Left ventricle myocardium inferior (tissue), 1 donor: ENCODE measurements around the gene GJD4. TPM values are rescaled to one million over a fixed set of nuclear protein-coding genes. Genes with fewer than 3 reads are reported as not detected.

Experiments used
- DNase-seq: peaks from one replicate; pipeline ENCODE4 v3.0.0-alpha.2; 2020
- H3K27ac ChIP-seq: fragments of 200-600 bp; replicated peaks from 2 replicates; pipeline ENCODE4 v1.8.0; 2021
- H3K27me3 ChIP-seq: fragments of 200-600 bp; 2 replicates; pipeline ENCODE4 v1.8.0; 2021; ENCODE audit warnings: low read depth
- H3K36me3 ChIP-seq: fragments of 200-600 bp; 2 replicates; pipeline ENCODE4 v1.8.0; 2021
- H3K4me1 ChIP-seq: fragments of 200-600 bp; 2 replicates; pipeline ENCODE4 v1.8.0; 2021
- H3K4me3 ChIP-seq: fragments of 200-600 bp; 2 replicates; pipeline ENCODE4 v1.8.0; 2021; ENCODE audit warnings: mild to moderate bottlenecking, moderate library complexity
- H3K9me3 ChIP-seq: fragments of 200-600 bp; replicated peaks from 2 replicates; pipeline ENCODE4 v1.8.0; 2021
- intact Hi-C: fragments of 100-400 bp; cut with micrococcal nuclease; formaldehyde crosslinking; loops from one replicate; pipeline ENCODE4 v1.11.0; 2022
- total RNA-seq: library from RNA; stranded (reverse); fragmentation: NEBNext Ultra II Directional; extraction: Animal tissue kit (Norgen Biotek cat#: 25700); gene quantifications from one replicate; pipeline ENCODE4 v1.2.1, GENCODE V29; 2021
- TF ChIP-seq, protein P1 (sequence below): fragments of 200-600 bp; IDR thresholded peaks from 2 replicates; pipeline ENCODE4 v1.8.0; 2021; ENCODE audit warnings: antibody characterized with exemption, mild to moderate bottlenecking, borderline replicate concordance
- donor health status: DM: no; HTN: yes; CAD: no; lungs with severe emphysema.

Gene GJD4
- total RNA-seq, 1 donor from 2014 or later, result not detected

DNA sequence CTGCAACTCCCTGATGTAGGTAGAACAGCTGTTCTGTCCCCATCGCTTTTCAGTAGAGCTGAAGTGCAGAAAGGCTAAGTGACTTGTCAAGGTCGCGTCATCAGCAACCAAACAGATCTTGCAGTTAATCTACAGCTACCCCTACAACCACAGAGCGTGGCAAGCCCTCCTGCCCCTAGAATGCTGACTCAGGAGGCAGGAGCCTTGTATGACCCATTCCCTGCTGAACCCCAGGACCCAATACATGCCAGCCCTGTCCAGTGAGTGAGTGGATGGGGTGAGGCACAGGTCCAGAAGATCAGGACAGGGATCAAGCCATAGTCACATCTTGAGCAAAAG lies 26.6 kb upstream of the GJD4 start:
- Histone ChIP-seq H3K36me3 (peaks cover 12% of the 10 kb centered on the region), H3K27ac (no peak overlapping the region), H3K4me1 (peaks cover 17% of the 10 kb centered on the region), H3K9me3 (no peaks in the 10 kb centered on the region), H3K27me3 (no peaks in the 10 kb centered on the region), H3K4me3 (no peak overlapping the region)
- TF ChIP-seq, protein P1, sequence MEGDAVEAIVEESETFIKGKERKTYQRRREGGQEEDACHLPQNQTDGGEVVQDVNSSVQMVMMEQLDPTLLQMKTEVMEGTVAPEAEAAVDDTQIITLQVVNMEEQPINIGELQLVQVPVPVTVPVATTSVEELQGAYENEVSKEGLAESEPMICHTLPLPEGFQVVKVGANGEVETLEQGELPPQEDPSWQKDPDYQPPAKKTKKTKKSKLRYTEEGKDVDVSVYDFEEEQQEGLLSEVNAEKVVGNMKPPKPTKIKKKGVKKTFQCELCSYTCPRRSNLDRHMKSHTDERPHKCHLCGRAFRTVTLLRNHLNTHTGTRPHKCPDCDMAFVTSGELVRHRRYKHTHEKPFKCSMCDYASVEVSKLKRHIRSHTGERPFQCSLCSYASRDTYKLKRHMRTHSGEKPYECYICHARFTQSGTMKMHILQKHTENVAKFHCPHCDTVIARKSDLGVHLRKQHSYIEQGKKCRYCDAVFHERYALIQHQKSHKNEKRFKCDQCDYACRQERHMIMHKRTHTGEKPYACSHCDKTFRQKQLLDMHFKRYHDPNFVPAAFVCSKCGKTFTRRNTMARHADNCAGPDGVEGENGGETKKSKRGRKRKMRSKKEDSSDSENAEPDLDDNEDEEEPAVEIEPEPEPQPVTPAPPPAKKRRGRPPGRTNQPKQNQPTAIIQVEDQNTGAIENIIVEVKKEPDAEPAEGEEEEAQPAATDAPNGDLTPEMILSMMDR, result no peak
- DNase-seq, result no peak
- intact Hi-C loops, result no loop called here

DNA sequence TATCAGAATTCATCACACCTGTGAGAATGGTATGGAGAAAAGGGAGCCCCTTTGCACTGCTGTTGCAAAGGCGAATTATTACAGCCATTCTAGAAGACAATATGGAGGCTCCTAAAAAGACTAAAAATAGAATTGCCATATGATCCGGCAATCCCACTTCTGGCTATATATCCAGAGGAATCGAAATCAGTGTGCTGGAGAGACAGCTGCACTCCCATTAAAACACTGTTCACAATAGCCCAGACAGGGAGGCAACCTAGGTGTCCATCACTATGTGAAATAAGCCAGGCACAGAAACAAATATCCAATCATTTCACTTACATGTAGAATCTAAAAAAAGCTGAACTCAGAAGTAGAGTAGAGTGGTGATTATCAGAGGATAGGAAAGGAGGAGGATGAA lies 26.0 kb upstream of the GJD4 start:
- Histone ChIP-seq H3K4me3 (no peak overlapping the region), H3K9me3 (no peaks in the 10 kb centered on the region), H3K36me3 (peaks cover 9% of the 10 kb centered on the region), H3K4me1 (peaks cover 17% of the 10 kb centered on the region), H3K27me3 (no peaks in the 10 kb centered on the region), H3K27ac (no peak overlapping the region)
- intact Hi-C loops, result no loop called here
- DNase-seq, result no peak
- TF ChIP-seq, protein P1, result no peak

DNA sequence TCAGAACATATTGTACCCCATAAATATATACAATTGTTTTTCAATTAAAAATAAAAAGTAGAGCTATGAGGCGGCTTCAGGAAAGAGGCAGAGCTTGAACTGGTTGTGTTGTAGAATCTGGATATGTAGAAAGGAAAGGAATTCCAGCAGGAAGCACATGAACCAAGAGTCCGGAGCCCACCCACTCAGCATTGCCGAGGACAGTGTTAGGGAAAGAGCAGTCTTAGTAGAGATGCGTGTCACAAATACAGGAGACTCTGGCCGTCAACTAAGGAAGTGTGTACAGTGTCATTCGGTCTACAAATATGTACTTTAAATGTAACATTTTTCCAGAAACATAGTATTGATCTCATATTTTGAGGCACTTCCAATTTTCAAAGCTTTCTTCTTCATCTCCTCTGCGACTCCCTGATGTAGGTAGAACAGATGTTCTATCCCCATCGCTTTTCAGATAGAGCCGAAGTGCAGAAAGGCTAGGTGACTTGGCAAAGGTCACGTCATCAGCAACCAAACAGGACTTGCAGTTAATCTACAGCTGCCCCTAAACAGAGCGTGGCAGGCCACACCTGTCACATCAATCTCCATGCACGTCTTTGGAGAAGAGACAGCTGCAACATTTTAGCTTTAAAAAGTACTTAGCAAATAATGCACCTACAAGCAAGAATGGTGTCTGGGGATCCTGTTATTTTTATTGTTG lies 25.3 kb upstream of the GJD4 start:
- H3K27me3 ChIP-seq, result no peaks in the 10 kb centered on the region
- intact Hi-C loops, result no loop called here
- TF ChIP-seq, protein P1, result no peak
- H3K36me3 ChIP-seq, result peaks cover 6% of the 10 kb centered on the region
- no peaks in the 10 kb centered on the region for H3K9me3 ChIP-seq
- no peak overlapping the region for H3K4me3 ChIP-seq
- no peak for DNase-seq
- H3K4me1 ChIP-seq, result peaks cover 17% of the 10 kb centered on the region
- H3K27ac ChIP-seq, result no peak overlapping the region

DNA sequence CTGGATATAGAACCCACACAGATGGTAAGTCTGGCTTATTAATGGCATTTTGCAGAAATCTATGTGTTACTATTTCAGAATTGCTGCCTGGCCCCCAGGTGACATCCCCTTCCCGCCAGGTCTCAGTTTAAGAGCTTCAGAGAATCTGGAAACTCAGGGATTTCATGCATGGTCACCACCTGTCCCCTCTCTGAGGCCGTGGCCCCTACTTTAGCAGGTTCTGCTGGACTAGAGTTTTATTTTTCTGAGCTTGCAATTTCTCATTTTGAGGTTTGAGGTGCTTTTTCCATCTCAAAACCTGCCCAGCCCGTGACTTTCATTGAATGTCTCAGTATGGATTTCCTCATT lies 24.7 kb upstream of the GJD4 start:
- TF ChIP-seq, protein P1, result no peak
- H3K27me3 ChIP-seq, result no peaks in the 10 kb centered on the region
- intact Hi-C loops, result no loop called here

DNA sequence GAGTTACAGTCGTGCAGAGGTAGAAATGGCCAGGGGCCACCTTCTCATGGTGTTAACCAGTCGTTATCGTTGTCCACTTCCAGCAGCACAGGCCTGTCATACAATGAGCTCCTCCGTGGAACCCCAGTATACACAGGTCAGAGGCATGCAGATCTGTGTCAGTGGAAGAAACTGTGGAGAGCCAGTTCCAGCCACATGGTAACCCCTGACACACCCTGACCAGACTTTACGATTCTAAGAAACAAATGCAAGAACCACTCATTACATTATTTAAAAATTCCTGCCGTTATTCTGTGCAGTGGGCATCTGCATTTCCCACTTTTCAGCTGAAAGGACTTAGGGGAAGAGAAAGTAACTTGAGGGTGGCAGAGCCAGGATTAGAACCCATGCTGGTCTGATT lies 23.5 kb upstream of the GJD4 start:
- Histone ChIP-seq H3K27ac (no peak overlapping the region), H3K4me1 (peaks cover 17% of the 10 kb centered on the region), H3K4me3 (no peak overlapping the region), H3K36me3 (no peaks in the 10 kb centered on the region), H3K27me3 (peaks cover 6% of the 10 kb centered on the region), H3K9me3 (no peaks in the 10 kb centered on the region)
- intact Hi-C loops, result no loop called here
- DNase-seq, result no peak
- TF ChIP-seq, protein P1, result no peak

More for the DNA sequence above, 24.7 kb upstream of the GJD4 start:
- no peak for DNase-seq
- no peak overlapping the region for H3K4me3 ChIP-seq
- no peak overlapping the region for H3K27ac ChIP-seq
- H3K36me3 ChIP-seq, result peaks cover 2% of the 10 kb centered on the region
- no peaks in the 10 kb centered on the region for H3K9me3 ChIP-seq
- peaks cover 17% of the 10 kb centered on the region for H3K4me1 ChIP-seq
